Lower leg skin (tissue), 3 donors: ENCODE measurements around the gene KRTAP1-4.
"Not testable (repeated sequence)": the region's sequence is repeated elsewhere in the genome, so short reads cannot be mapped to it uniquely, and the experiment has no call there.

Source experiments
- CTCF ChIP-seq, 3 donors: fragments of 450-650 bp; IDR thresholded peaks; one replicate each; pipeline ENCODE4 v1.5.1; 2016; ENCODE audit warnings: antibody characterized with exemption in 3 of 3, mild to moderate bottlenecking in 3 of 3, moderate library complexity in 2 of 3
- POLR2A ChIP-seq, 2 donors: fragments of 450-650 bp; IDR thresholded peaks; one replicate each; pipeline ENCODE4 v1.6.1; 2016 to 2017; ENCODE audit warnings: antibody characterized with exemption in 2 of 2, mild to moderate bottlenecking in 1 of 2, moderate library complexity in 1 of 2

GRCh38 chr17:41046735-41047465, 16.9 kb upstream of the KRTAP1-4 start, which contains the start of gene KRTAP2-1:
- not testable (repeated sequence) for TF ChIP-seq CTCF, POLR2A (IDR thresholded peaks at IDR 0.05)
